GM19452 (cell line): ENCODE results near the gene TSPAN19.

ENCODE experiments used
- ATAC-seq: cut with Tn5 transposase; IDR thresholded peaks from one replicate; pipeline ENCODE4 v1.9.1; 2021; ENCODE audit not compliant: unreplicated experiment

Gene TSPAN19

GRCh38 chr12:85002778-85003296 is 33.2 kb downstream of the TSPAN19 start:
- no peak for ATAC-seq

- no peak for ATAC-seq
Observed at GRCh38 chr12:85000729-85001128, 35.3 kb downstream of the TSPAN19 start.

- no peak for ATAC-seq
Observed at GRCh38 chr12:84998341-84998740, 37.7 kb downstream of the TSPAN19 start.

- no peak for ATAC-seq
Observed at GRCh38 chr12:84996759-84997158, 39.3 kb downstream of the TSPAN19 start.

- ATAC-seq: no peak
Observed at GRCh38 chr12:84995641-84996040, 40.4 kb downstream of the TSPAN19 start.

GRCh38 chr12:84994426-84994825 is 41.7 kb downstream of the TSPAN19 start:
- no peak for ATAC-seq

- ATAC-seq: no peak
Observed at GRCh38 chr12:84986586-84986985, 49.5 kb downstream of the TSPAN19 start.

- no peak for ATAC-seq
Observed at GRCh38 chr12:84986117-84986516, 50.0 kb downstream of the TSPAN19 start.

- ATAC-seq: no peak
Observed at GRCh38 chr12:84983289-84983688, 52.8 kb downstream of the TSPAN19 start.

- no peak for ATAC-seq
Observed at GRCh38 chr12:84982888-84983287, 53.2 kb downstream of the TSPAN19 start.

- no peak for ATAC-seq
Observed at GRCh38 chr12:84978921-84979320, 57.2 kb downstream of the TSPAN19 start.

- no peak for ATAC-seq
Observed at GRCh38 chr12:84976133-84976532, 59.9 kb downstream of the TSPAN19 start.

- no peak for ATAC-seq
Observed at GRCh38 chr12:84974155-84974815, 61.8 kb downstream of the TSPAN19 start.

- no peak for ATAC-seq
Observed at GRCh38 chr12:84973026-84973425, 63.1 kb downstream of the TSPAN19 start.

- no peak for ATAC-seq
Observed at GRCh38 chr12:84969226-84969625, 66.9 kb downstream of the TSPAN19 start.
